Prostate gland (tissue), 2 donors: Measurements from ENCODE around the gene PPP1R14C. TPM values are rescaled to one million over a fixed set of nuclear protein-coding genes. Genes with fewer than 3 reads are reported as not detected.

ENCODE experiments used
- DNase-seq: peaks from one replicate; pipeline ENCODE4 v3.0.0-alpha.2; 2019; ENCODE audit warnings: low spot score
- H3K27ac ChIP-seq, 2 donors: fragments of 200-600 bp; sonication (generic); 2 replicates each; pipeline ENCODE4 v1.5.1; 2017 to 2019
- H3K27me3 ChIP-seq: fragments of 200-600 bp; sonication (generic); replicated peaks from 2 replicates; pipeline ENCODE4 v1.5.1; 2019; ENCODE audit not compliant: insufficient read depth
- H3K36me3 ChIP-seq, 2 donors: fragments of 200-600 bp; sonication (generic); 1 replicate in 1 of 2; 2 replicates in 1 of 2; pipeline versions ENCODE4 v1.5.1 to v1.8.1; 2017 to 2019
- H3K4me1 ChIP-seq: fragments of 200-600 bp; sonication (generic); replicated peaks from 2 replicates; pipeline ENCODE4 v1.5.1; 2019
- H3K4me3 ChIP-seq, 2 donors: fragments of 200-600 bp; sonication (generic); 2 replicates each; pipeline ENCODE4 v1.5.1; 2017 to 2019
- H3K9me3 ChIP-seq: fragments of 200-600 bp; sonication (generic); 2 replicates; pipeline ENCODE4 v1.5.1; 2017
- CTCF ChIP-seq, 4 experiments: fragments of 200-600 bp in 2 of 4; fragments of 450-650 bp in 2 of 4; sonication (generic) in 2 of 4; IDR thresholded peaks; 1 replicate in 3 of 4; 2 replicates in 1 of 4; pipeline ENCODE4 v1.5.1; 2016 to 2019; ENCODE audit warnings: antibody characterized with exemption in 4 of 4, mild to moderate bottlenecking in 2 of 4, moderate library complexity in 2 of 4
- POLR2A ChIP-seq: fragments of 450-650 bp; IDR thresholded peaks from one replicate; pipeline ENCODE4 v1.6.1; 2016; ENCODE audit warnings: antibody characterized with exemption, mild to moderate bottlenecking
- POLR2AphosphoS5 ChIP-seq: sonication (generic); formaldehyde crosslinking; IDR thresholded peaks from one replicate; pipeline ENCODE4 v1.6.1; 2017; ENCODE audit warnings: antibody characterized with exemption
- WGBS: methylation state at CpG from one replicate; pipeline ENCODE4 v1.1.5; 2018; 5-methylcytosine and 5-hydroxymethylcytosine counted together
- intact Hi-C: fragments of 100-400 bp; cut with DNase I; formaldehyde crosslinking; loops from one replicate; pipeline ENCODE4 v1.14.2; 2022
- total RNA-seq, 2 donors: library from RNA; depleted of rRNA; stranded (reverse); fragments of >200 nt; gene quantifications; one replicate each; pipeline ENCODE4 v1.1.0, GENCODE V29; 2016

PPP1R14C gene
- total RNA-seq, 2 donors from 2014 or later, result 3.4 to 14.8 TPM

GRCh38 chr6:150276168-150276936 lies 133.5 kb downstream of the PPP1R14C start:
- WGBS, result 57% methylated on average over 8 of the region's 8 CpGs
- no peak overlapping the region for H3K27ac ChIP-seq
- TF ChIP-seq POLR2A (no peak), POLR2AphosphoS5 (no peak), CTCF (IDR thresholded peaks at IDR 0.05) (no peak)
- intact Hi-C loops, result no loop called here
- no peak overlapping the region for H3K4me3 ChIP-seq
- DNase-seq, result no peak
- no peaks in the 10 kb centered on the region for H3K36me3 ChIP-seq
- H3K4me1 ChIP-seq, result no peaks in the 10 kb centered on the region
- no peaks in the 10 kb centered on the region for H3K9me3 ChIP-seq
- no peaks in the 10 kb centered on the region for H3K27me3 ChIP-seq

- Histone ChIP-seq H3K4me3 (no peak overlapping the region), H3K9me3 (no peaks in the 10 kb centered on the region), H3K4me1 (no peaks in the 10 kb centered on the region), H3K27ac (no peak overlapping the region), H3K27me3 (no peaks in the 10 kb centered on the region), H3K36me3 (no peaks in the 10 kb centered on the region)
- 68% methylated on average over 10 of the region's 10 CpGs for WGBS
- TF ChIP-seq CTCF (IDR thresholded peaks at IDR 0.05) (no peak), POLR2A (no peak), POLR2AphosphoS5 (no peak)
- intact Hi-C loops, result no loop called here
- peak; percentile 20 for DNase-seq
Measured at GRCh38 chr6:150276937-150277742, 134.3 kb downstream of the PPP1R14C start.

- Histone ChIP-seq H3K9me3 (no peaks in the 10 kb centered on the region), H3K4me3 (no peak overlapping the region), H3K27ac (no peak overlapping the region), H3K27me3 (no peaks in the 10 kb centered on the region), H3K36me3 (no peaks in the 10 kb centered on the region), H3K4me1 (no peaks in the 10 kb centered on the region)
- DNase-seq, result no peak
- no peak for TF ChIP-seq POLR2AphosphoS5
- TF ChIP-seq POLR2A, result no peak
- 97% methylated on average over 1 of the region's 1 CpG for WGBS
- intact Hi-C loops, result no loop called here
Measured at GRCh38 chr6:150279533-150279932, 136.7 kb downstream of the PPP1R14C start.

- Histone ChIP-seq H3K27me3 (no peaks in the 10 kb centered on the region), H3K36me3 (no peaks in the 10 kb centered on the region), H3K9me3 (no peaks in the 10 kb centered on the region), H3K27ac (no peak overlapping the region), H3K4me1 (no peaks in the 10 kb centered on the region), H3K4me3 (no peak overlapping the region)
- WGBS, result 94% methylated on average over 1 of the region's 1 CpG
- intact Hi-C loops, result no loop called here
- DNase-seq, result no peak
- TF ChIP-seq POLR2A, result no peak
- TF ChIP-seq POLR2AphosphoS5, result no peak
- TF ChIP-seq CTCF (IDR thresholded peaks at IDR 0.05), result no peak
Measured at GRCh38 chr6:150280703-150281102, 137.9 kb downstream of the PPP1R14C start.

- no peaks in the 10 kb centered on the region for H3K9me3 ChIP-seq
- H3K27me3 ChIP-seq, result no peaks in the 10 kb centered on the region
- no peak for TF ChIP-seq CTCF (IDR thresholded peaks at IDR 0.05)
- TF ChIP-seq POLR2AphosphoS5, result no peak
- no peak for TF ChIP-seq POLR2A
- H3K27ac ChIP-seq, result no peak overlapping the region
- no peak overlapping the region for H3K4me3 ChIP-seq
- H3K36me3 ChIP-seq, result no peaks in the 10 kb centered on the region
- H3K4me1 ChIP-seq, result no peaks in the 10 kb centered on the region
- intact Hi-C loops, result no loop called here
- no peak for DNase-seq
Measured at GRCh38 chr6:150281767-150282166, 138.9 kb downstream of the PPP1R14C start.
